22Rv1 (cell line): ENCODE results near the gene POLK.

Source experiments
- CTCF ChIP-seq: fragments of 450-650 bp; IDR thresholded peaks from 2 replicates; pipeline ENCODE4 v1.5.1; 2017; ENCODE audit warnings: mild to moderate bottlenecking
- ZFX ChIP-seq: fragments of 450-650 bp; IDR thresholded peaks from 2 replicates; pipeline ENCODE4 v1.6.1; 2017; ENCODE audit warnings: antibody characterized with exemption, borderline replicate concordance

- TF ChIP-seq CTCF (no peak), ZFX (no peak)
These were observed 2.1 kb downstream of the POLK start for GRCh38 chr5:75513841-75514240.
